H1 (cell line): ENCODE measurements around the gene CPXM1. TPM values are rescaled to one million over a fixed set of nuclear protein-coding genes. Genes with fewer than 3 reads are reported as not detected.

Experiments
- ASH2L ChIP-seq: fragments of 200-600, 300-600 bp; sonication (generic); IDR thresholded peaks from one replicate; pipeline ENCODE4 v1.7.1; 2017; ENCODE audit warnings: low read length
- CHD1 ChIP-seq: IDR thresholded peaks from 2 replicates; pipeline ENCODE4 v1.6.1; 2012; ENCODE audit warnings: low read depth, low read length, improper control_type of control experiment
- CTBP2 ChIP-seq: IDR thresholded peaks from 2 replicates; pipeline ENCODE4 v1.7.0; 2011; ENCODE audit warnings: borderline replicate concordance, mild to moderate bottlenecking, moderate library complexity, mixed read lengths, low read length; ENCODE audit not compliant: insufficient read depth, insufficient read length
- FOSL1 ChIP-seq: IDR thresholded peaks from 2 replicates; pipeline ENCODE4 v1.6.1; 2011; ENCODE audit warnings: mild to moderate bottlenecking, low read depth, low read length, moderate library complexity; ENCODE audit not compliant: insufficient read depth
- HDAC2 ChIP-seq, 2 experiments: fragments of 300-600 bp in 1 of 2; sonication (generic) in 1 of 2; IDR thresholded peaks; 2 replicates each; pipeline ENCODE4 v1.6.1; 2011 to 2012; ENCODE audit warnings: low read depth in 2 of 2, low read length in 2 of 2, mild to moderate bottlenecking in 2 of 2, moderate library complexity in 2 of 2, borderline replicate concordance in 1 of 2, inconsistent platforms in 1 of 2
- JUN ChIP-seq: IDR thresholded peaks from 2 replicates; pipeline ENCODE4 v1.6.1; 2011; ENCODE audit warnings: low read depth, mild to moderate bottlenecking, improper control_type of control experiment, low read length
- KDM5A ChIP-seq: fragments of 200-600 bp; IDR thresholded peaks from 2 replicates; pipeline ENCODE4 v1.7.1; 2012; ENCODE audit warnings: mild to moderate bottlenecking, low read length, inconsistent platforms, mixed read lengths
- RNF2 ChIP-seq: fragments of 200-900, 300-1000 bp; sonication (generic); IDR thresholded peaks from 2 replicates; pipeline ENCODE4 v1.7.1; 2016; ENCODE audit warnings: borderline replicate concordance, low read depth, mild to moderate bottlenecking, antibody characterized with exemption, low read length; ENCODE audit not compliant: poor library complexity, severe bottlenecking; ENCODE audit errors: missing control alignments
- SIN3A ChIP-seq, 2 experiments: IDR thresholded peaks in 1 of 2; conservative IDR thresholded peaks in 1 of 2; 2 replicates each; pipeline ENCODE4 v1.6.1; 2011 to 2012; ENCODE audit warnings: low read length in 2 of 2, improper control_type of control experiment in 1 of 2, low read depth in 1 of 2, mild to moderate bottlenecking in 1 of 2
- SP1 ChIP-seq: IDR thresholded peaks from 2 replicates; pipeline ENCODE4 v1.6.1; 2011; ENCODE audit warnings: low read depth, low read length
- SP4 ChIP-seq: IDR thresholded peaks from 2 replicates; pipeline ENCODE4 v1.6.1; 2012; ENCODE audit warnings: low read length, inconsistent platforms
- SUZ12 ChIP-seq: fragments of 200-600 bp; sonication (generic); IDR thresholded peaks from 2 replicates; pipeline ENCODE4 v1.6.1; 2012; ENCODE audit warnings: mild to moderate bottlenecking, inconsistent platforms, low read length, moderate library complexity, mixed read lengths
- polyA plus RNA-seq, 7 experiments: library from polyadenylated mRNA; depleted of rRNA in 3 of 7; stranded (reverse) in 5 of 7; unstranded in 2 of 7; fragments of >200 nt in 5 of 7; fragments of 200-250 nt in 2 of 7; gene quantifications; 1 replicate in 5 of 7; 2 replicates in 1 of 7; 4 replicates in 1 of 7; pipeline versions ENCODE4 v1.2.1 to v1.2.3, GENCODE V29; 2011 to 2013; ENCODE audit warnings: missing spikeins in 2 of 7, mixed read lengths in 2 of 7
- total RNA-seq: library from RNA; stranded (reverse); fragmentation: NEBNext Ultra II Directional; extraction: Animal tissue kit (Norgen Biotek cat#: 25700); gene quantifications from 2 replicates; pipeline ENCODE4 v1.2.1, GENCODE V29; 2021
- TF ChIP-seq, protein P1 (sequence below): IDR thresholded peaks from 2 replicates; pipeline ENCODE4 v1.6.1; 2012; ENCODE audit warnings: inconsistent platforms
- TF ChIP-seq, protein P2 (sequence below): IDR thresholded peaks from 2 replicates; pipeline ENCODE4 v1.6.1; 2011; ENCODE audit warnings: low read length, improper control_type of control experiment

Gene CPXM1
- total and polyA plus RNA-seq, 2 of the 8 experiments (the other 6 are each of a cell fraction or from before 2014, with no cell fraction given): 31.3 to 81.9 TPM

DNA sequence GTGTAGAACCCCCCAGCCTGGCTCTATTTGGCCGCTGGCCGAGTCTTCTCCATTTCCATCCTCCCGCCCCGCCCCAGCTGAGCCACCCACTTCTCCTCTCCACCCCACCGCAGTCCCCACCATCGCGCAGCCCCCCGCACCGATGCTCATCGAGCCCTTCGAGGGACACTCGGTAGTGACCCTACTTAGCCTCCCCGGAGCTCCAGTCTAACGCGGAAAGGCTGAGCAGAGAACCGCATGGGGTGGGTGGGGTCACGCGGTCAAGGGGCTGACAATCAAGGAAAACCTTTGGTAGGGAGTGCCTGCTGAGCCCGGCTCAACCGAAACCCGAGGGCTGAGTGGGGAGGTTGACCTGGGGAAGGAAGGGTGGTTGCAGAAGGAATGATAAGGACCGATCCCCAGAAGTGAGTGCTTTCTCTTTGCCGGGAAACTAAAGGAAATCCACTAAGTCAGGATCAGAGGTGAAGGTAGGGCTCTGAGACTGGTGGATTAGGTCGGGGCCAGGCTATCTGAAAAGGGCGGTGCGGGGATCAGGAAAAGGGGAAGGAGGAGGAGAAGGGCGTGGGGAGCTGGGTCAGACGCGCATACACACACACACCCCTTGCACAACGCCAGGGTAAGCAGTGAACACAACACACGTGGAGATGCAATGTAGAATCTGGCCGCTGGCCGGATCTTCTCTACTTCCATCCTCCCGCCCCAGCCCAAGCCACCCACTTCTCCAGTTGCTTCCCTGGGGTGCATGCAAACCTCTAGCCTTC lies 49.8 kb downstream of the CPXM1 start (continued):
- 0 out of 2 replicates have a peak, but pooled peaks have one; percentile 59 for TF ChIP-seq SP1
- no peak for TF ChIP-seq FOSL1
- no peak for TF ChIP-seq KDM5A
- no peak for TF ChIP-seq CHD1
- peak; percentile 49 to 70; a peak in 1 of 4 replicates for TF ChIP-seq SIN3A (conservative IDR thresholded peaks at IDR 0.05 in 1 of 2, IDR thresholded peaks at IDR 0.05 in 1 of 2; ENCODE audit: low read depth in 1 of 2, low read length in 2 of 2)
- TF ChIP-seq, protein P1, sequence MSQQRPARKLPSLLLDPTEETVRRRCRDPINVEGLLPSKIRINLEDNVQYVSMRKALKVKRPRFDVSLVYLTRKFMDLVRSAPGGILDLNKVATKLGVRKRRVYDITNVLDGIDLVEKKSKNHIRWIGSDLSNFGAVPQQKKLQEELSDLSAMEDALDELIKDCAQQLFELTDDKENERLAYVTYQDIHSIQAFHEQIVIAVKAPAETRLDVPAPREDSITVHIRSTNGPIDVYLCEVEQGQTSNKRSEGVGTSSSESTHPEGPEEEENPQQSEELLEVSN: no peak
- no peak for TF ChIP-seq JUN
- TF ChIP-seq, protein P2, sequence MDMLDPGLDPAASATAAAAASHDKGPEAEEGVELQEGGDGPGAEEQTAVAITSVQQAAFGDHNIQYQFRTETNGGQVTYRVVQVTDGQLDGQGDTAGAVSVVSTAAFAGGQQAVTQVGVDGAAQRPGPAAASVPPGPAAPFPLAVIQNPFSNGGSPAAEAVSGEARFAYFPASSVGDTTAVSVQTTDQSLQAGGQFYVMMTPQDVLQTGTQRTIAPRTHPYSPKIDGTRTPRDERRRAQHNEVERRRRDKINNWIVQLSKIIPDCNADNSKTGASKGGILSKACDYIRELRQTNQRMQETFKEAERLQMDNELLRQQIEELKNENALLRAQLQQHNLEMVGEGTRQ: no peak
- TF ChIP-seq SUZ12: peak; percentile 14
- TF ChIP-seq RNF2: peak; percentile 87
- no peak for TF ChIP-seq ASH2L
- TF ChIP-seq SP4: no peak
- peak in 1 of 2 experiments; percentile 66; a peak in 1 of 4 replicates for TF ChIP-seq HDAC2 (IDR thresholded peaks at IDR 0.05; ENCODE audit: borderline replicate concordance in 1 of 2, low read depth in 2 of 2, low read length in 2 of 2)
- TF ChIP-seq CTBP2: peak; percentile 89
